ENCODE results near the gene SAP30BP.

The SAP30BP gene

DNA sequence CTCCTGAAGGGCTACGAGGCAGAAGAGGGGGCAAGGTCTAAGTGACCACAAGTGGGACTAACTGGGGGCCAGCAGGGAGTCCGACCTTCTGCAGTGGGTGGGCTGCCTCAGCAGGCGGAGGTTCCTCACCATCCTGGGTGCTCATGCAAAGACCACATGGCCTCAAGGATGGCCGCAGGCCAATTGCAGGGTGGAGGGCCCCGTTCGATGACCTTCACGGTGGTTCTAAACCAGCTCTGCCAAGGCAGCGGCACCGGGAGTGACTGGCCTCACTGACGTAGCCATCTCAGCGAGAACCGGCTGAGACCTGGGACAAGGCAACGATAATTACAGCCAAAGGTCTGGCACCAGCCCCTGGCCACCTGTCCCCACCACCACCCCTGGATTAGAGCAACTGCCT, 28.2 kb upstream of the SAP30BP start:
- ATAC-seq = no peak
- TF ChIP-seq CSDC2 (CRISPR knock-in tag; IDR thresholded peaks at IDR 0.05) = no peak
- TF ChIP-seq, protein P1, sequence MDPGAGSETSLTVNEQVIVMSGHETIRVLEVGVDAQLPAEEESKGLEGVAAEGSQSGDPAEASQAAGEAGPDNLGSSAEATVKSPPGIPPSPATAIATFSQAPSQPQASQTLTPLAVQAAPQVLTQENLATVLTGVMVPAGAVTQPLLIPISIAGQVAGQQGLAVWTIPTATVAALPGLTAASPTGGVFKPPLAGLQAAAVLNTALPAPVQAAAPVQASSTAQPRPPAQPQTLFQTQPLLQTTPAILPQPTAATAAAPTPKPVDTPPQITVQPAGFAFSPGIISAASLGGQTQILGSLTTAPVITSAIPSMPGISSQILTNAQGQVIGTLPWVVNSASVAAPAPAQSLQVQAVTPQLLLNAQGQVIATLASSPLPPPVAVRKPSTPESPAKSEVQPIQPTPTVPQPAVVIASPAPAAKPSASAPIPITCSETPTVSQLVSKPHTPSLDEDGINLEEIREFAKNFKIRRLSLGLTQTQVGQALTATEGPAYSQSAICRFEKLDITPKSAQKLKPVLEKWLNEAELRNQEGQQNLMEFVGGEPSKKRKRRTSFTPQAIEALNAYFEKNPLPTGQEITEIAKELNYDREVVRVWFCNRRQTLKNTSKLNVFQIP (CRISPR knock-in tag; IDR thresholded peaks at IDR 0.05; ENCODE audit: borderline replicate concordance, low read depth) = no peak
- TF ChIP-seq, protein P2, sequence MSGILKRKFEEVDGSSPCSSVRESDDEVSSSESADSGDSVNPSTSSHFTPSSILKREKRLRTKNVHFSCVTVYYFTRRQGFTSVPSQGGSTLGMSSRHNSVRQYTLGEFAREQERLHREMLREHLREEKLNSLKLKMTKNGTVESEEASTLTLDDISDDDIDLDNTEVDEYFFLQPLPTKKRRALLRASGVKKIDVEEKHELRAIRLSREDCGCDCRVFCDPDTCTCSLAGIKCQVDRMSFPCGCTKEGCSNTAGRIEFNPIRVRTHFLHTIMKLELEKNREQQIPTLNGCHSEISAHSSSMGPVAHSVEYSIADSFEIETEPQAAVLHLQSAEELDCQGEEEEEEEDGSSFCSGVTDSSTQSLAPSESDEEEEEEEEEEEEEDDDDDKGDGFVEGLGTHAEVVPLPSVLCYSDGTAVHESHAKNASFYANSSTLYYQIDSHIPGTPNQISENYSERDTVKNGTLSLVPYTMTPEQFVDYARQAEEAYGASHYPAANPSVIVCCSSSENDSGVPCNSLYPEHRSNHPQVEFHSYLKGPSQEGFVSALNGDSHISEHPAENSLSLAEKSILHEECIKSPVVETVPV (CRISPR knock-in tag; IDR thresholded peaks at IDR 0.05) = no peak

DNA sequence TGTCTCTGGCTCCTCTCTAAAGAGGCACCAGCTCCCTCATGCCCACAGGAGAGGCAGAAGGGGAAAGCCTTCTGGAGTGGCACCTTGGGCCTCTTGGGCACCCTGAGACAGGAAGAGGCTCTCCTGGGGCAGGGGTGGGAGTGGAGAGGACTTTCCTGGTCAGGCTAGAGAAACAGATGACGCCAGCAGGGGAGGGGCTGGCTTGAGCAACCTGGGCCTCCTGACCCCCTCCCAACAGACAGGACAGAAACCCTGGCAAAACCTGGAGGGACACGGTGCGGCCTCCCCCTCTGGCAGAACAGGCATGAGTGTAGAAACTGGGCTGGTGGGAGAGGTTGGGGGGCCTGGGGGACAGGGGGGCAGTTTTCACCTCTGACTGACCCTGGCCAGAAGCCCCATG, 27.8 kb upstream of the SAP30BP start:
- TF ChIP-seq ZNF70 (CRISPR knock-in tag; IDR thresholded peaks at IDR 0.05) (no peak), ZNF8 (CRISPR knock-in tag; IDR thresholded peaks at IDR 0.05) (no peak), ZNF565 (CRISPR knock-in tag; conservative IDR thresholded peaks at IDR 0.05; ENCODE audit: low read depth) (no peak), RARB (CRISPR knock-in tag; IDR thresholded peaks at IDR 0.05) (no peak), SNAI2 (CRISPR knock-in tag; IDR thresholded peaks at IDR 0.05) (no peak), TOX (CRISPR knock-in tag; IDR thresholded peaks at IDR 0.05; ENCODE audit: borderline replicate concordance) (no peak), PPARA (CRISPR knock-in tag; IDR thresholded peaks at IDR 0.05; ENCODE audit: borderline replicate concordance) (no peak), CSDC2 (CRISPR knock-in tag; IDR thresholded peaks at IDR 0.05) (no peak)
- TF ChIP-seq, protein P3, sequence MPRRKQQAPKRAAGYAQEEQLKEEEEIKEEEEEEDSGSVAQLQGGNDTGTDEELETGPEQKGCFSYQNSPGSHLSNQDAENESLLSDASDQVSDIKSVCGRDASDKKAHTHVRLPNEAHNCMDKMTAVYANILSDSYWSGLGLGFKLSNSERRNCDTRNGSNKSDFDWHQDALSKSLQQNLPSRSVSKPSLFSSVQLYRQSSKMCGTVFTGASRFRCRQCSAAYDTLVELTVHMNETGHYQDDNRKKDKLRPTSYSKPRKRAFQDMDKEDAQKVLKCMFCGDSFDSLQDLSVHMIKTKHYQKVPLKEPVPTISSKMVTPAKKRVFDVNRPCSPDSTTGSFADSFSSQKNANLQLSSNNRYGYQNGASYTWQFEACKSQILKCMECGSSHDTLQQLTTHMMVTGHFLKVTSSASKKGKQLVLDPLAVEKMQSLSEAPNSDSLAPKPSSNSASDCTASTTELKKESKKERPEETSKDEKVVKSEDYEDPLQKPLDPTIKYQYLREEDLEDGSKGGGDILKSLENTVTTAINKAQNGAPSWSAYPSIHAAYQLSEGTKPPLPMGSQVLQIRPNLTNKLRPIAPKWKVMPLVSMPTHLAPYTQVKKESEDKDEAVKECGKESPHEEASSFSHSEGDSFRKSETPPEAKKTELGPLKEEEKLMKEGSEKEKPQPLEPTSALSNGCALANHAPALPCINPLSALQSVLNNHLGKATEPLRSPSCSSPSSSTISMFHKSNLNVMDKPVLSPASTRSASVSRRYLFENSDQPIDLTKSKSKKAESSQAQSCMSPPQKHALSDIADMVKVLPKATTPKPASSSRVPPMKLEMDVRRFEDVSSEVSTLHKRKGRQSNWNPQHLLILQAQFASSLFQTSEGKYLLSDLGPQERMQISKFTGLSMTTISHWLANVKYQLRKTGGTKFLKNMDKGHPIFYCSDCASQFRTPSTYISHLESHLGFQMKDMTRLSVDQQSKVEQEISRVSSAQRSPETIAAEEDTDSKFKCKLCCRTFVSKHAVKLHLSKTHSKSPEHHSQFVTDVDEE (CRISPR knock-in tag; IDR thresholded peaks at IDR 0.05) = no peak
- TF ChIP-seq, protein P2 (CRISPR knock-in tag; IDR thresholded peaks at IDR 0.05) = no peak
- TF ChIP-seq, protein P4, sequence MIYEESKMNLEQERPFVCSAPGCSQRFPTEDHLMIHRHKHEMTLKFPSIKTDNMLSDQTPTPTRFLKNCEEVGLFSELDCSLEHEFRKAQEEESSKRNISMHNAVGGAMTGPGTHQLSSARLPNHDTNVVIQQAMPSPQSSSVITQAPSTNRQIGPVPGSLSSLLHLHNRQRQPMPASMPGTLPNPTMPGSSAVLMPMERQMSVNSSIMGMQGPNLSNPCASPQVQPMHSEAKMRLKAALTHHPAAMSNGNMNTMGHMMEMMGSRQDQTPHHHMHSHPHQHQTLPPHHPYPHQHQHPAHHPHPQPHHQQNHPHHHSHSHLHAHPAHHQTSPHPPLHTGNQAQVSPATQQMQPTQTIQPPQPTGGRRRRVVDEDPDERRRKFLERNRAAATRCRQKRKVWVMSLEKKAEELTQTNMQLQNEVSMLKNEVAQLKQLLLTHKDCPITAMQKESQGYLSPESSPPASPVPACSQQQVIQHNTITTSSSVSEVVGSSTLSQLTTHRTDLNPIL (CRISPR knock-in tag; IDR thresholded peaks at IDR 0.05; ENCODE audit: low read depth) = no peak
- TF ChIP-seq, protein P1 (CRISPR knock-in tag; IDR thresholded peaks at IDR 0.05; ENCODE audit: borderline replicate concordance, low read depth) = no peak
- no peak for ATAC-seq

DNA sequence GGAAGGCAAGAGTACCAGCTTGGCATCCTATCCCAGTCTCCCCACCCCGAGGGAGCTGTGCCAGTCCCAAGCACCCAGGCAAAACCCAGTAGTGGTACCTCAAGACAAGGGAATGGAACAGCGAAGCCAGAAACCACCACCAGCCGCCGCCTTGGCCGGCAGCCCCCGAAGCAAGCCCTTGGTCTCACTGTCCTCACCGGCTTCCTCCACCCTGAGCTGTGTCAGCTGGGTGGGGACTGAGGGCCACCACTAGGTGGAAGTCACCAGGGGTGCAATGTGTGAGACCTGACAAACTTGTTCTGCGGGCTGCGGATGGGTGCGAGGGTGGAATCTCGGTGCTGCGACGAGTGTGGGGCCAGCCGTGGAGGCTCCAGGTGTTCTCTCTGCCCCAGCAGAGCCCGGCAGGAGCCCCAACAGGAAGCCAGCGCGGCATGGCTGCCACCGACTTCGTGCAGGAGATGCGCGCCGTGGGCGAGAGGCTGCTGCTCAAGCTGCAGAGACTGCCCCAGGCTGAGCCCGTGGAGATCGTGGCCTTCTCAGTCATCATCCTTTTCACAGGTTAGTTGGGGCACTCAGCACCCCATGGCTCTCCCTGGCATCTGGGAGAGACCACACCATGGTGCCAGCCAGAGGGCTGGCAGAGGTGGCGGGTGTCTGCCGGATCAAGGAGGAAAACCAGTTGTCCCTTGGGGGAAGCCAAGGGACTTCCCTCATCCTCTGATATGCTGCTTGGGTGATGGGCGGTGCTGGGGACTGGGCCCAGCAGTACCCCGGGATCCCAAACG, 27.2 kb upstream of the SAP30BP start:
- TF ChIP-seq ARNTL (CRISPR knock-in tag; IDR thresholded peaks at IDR 0.05; ENCODE audit: borderline replicate concordance, low read depth) = no peak
- TF ChIP-seq, protein P2 (CRISPR knock-in tag; IDR thresholded peaks at IDR 0.05) = no peak
- TF ChIP-seq, protein P4 (CRISPR knock-in tag; IDR thresholded peaks at IDR 0.05; ENCODE audit: low read depth) = no peak
- TF ChIP-seq TCF4 (CRISPR knock-in tag; IDR thresholded peaks at IDR 0.05; ENCODE audit: borderline replicate concordance) = no peak
- TF ChIP-seq BACH2 (CRISPR knock-in tag; IDR thresholded peaks at IDR 0.05; ENCODE audit: borderline replicate concordance) = no peak
- no peak for TF ChIP-seq ZFP3 (CRISPR knock-in tag; IDR thresholded peaks at IDR 0.05)
- TF ChIP-seq, protein P5, sequence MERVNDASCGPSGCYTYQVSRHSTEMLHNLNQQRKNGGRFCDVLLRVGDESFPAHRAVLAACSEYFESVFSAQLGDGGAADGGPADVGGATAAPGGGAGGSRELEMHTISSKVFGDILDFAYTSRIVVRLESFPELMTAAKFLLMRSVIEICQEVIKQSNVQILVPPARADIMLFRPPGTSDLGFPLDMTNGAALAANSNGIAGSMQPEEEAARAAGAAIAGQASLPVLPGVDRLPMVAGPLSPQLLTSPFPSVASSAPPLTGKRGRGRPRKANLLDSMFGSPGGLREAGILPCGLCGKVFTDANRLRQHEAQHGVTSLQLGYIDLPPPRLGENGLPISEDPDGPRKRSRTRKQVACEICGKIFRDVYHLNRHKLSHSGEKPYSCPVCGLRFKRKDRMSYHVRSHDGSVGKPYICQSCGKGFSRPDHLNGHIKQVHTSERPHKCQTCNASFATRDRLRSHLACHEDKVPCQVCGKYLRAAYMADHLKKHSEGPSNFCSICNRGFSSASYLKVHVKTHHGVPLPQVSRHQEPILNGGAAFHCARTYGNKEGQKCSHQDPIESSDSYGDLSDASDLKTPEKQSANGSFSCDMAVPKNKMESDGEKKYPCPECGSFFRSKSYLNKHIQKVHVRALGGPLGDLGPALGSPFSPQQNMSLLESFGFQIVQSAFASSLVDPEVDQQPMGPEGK (CRISPR knock-in tag; IDR thresholded peaks at IDR 0.05; ENCODE audit: borderline replicate concordance) = no peak
- no peak for TF ChIP-seq OSR1 (CRISPR knock-in tag; IDR thresholded peaks at IDR 0.05)
- no peak for TF ChIP-seq ZNF70 (CRISPR knock-in tag; IDR thresholded peaks at IDR 0.05)
- no peak for TF ChIP-seq TOX (CRISPR knock-in tag; IDR thresholded peaks at IDR 0.05; ENCODE audit: borderline replicate concordance)
- no peak for ATAC-seq
